Measurements from ENCODE around the gene CLCN7. TPM values are rescaled to one million over a fixed set of nuclear protein-coding genes. Genes with fewer than 3 reads are reported as not detected.

CLCN7 gene
- total and polyA plus RNA-seq, 2 experiments from 2014 or later: 50.1 to 57.6 TPM

GRCh38 chr16:1426734-1427471 is 47.9 kb downstream of the CLCN7 start:
- Histone ChIP-seq H3K27me3 (no peaks in the 10 kb centered on the region), H3K27ac (peak overlapping the region; percentile 4), H3K9me3 (ENCODE audit: low read depth) (no peaks in the 10 kb centered on the region), H3K4me1 (ENCODE audit: low read depth) (peaks cover 9% of the 10 kb centered on the region), H3K4me3 (no peak overlapping the region), H3K36me3 (no peaks in the 10 kb centered on the region)
- DNase-seq (ENCODE audit: low read depth in 1 of 2, low spot score in 1 of 2): no peak
- no peak for TF ChIP-seq CTCF (IDR thresholded peaks at IDR 0.05; ENCODE audit: low read depth, low read length)

GRCh38 chr16:1425616-1426370 is 49.0 kb downstream of the CLCN7 start:
- H3K27ac ChIP-seq: no peak overlapping the region
- H3K27me3 ChIP-seq: no peaks in the 10 kb centered on the region
- no peaks in the 10 kb centered on the region for H3K9me3 ChIP-seq (ENCODE audit: low read depth)
- no peak for TF ChIP-seq CTCF (IDR thresholded peaks at IDR 0.05; ENCODE audit: low read depth, low read length)
- no peak for DNase-seq (ENCODE audit: low read depth in 1 of 2, low spot score in 1 of 2)
- peaks cover 7% of the 10 kb centered on the region for H3K4me1 ChIP-seq (ENCODE audit: low read depth)
- H3K36me3 ChIP-seq: no peaks in the 10 kb centered on the region
- H3K4me3 ChIP-seq: no peak overlapping the region

GRCh38 chr16:1424028-1424427 is 50.8 kb downstream of the CLCN7 start:
- no peak for TF ChIP-seq CTCF (IDR thresholded peaks at IDR 0.05; ENCODE audit: low read depth, low read length)
- Histone ChIP-seq H3K4me1 (ENCODE audit: low read depth) (peaks cover 9% of the 10 kb centered on the region), H3K36me3 (no peaks in the 10 kb centered on the region), H3K9me3 (ENCODE audit: low read depth) (no peaks in the 10 kb centered on the region), H3K4me3 (no peak overlapping the region), H3K27ac (no peak overlapping the region), H3K27me3 (no peaks in the 10 kb centered on the region)
- DNase-seq (ENCODE audit: low read depth in 1 of 2, low spot score in 1 of 2): no peak

GRCh38 chr16:1422076-1422475 is 52.8 kb downstream of the CLCN7 start:
- Histone ChIP-seq H3K4me3 (no peak overlapping the region), H3K27ac (no peak overlapping the region), H3K36me3 (no peaks in the 10 kb centered on the region), H3K27me3 (no peaks in the 10 kb centered on the region), H3K9me3 (ENCODE audit: low read depth) (no peaks in the 10 kb centered on the region), H3K4me1 (ENCODE audit: low read depth) (peaks cover 9% of the 10 kb centered on the region)
- TF ChIP-seq CTCF (IDR thresholded peaks at IDR 0.05; ENCODE audit: low read depth, low read length): no peak
- DNase-seq (ENCODE audit: low read depth in 1 of 2, low spot score in 1 of 2): no peak

- no peak for TF ChIP-seq CTCF (IDR thresholded peaks at IDR 0.05; ENCODE audit: low read depth, low read length)
- Histone ChIP-seq H3K27ac (peak overlapping the region; percentile 80), H3K4me1 (ENCODE audit: low read depth) (peaks cover 5% of the 10 kb centered on the region), H3K36me3 (no peaks in the 10 kb centered on the region), H3K27me3 (no peaks in the 10 kb centered on the region), H3K4me3 (peak overlapping the region; percentile 93), H3K9me3 (ENCODE audit: low read depth) (no peaks in the 10 kb centered on the region)
- no peak for DNase-seq (ENCODE audit: low read depth in 1 of 2, low spot score in 1 of 2)
These were observed 54.7 kb downstream of the CLCN7 start for GRCh38 chr16:1420111-1420539.
